MM.1S (cell line): ENCODE data around the gene CERT1.

Source experiments
- DNase-seq: peaks from one replicate; pipeline ENCODE4 v3.0.0-alpha.2; 2015
- H2AFZ ChIP-seq: fragments of 300-600 bp; sonication (generic); 2 replicates; pipeline ENCODE4 v1.6.0; 2016; ENCODE audit warnings: antibody characterized with exemption, low read length
- H3F3A ChIP-seq: fragments of 300-600 bp; sonication (generic); 2 replicates; pipeline ENCODE4 v1.6.1; 2016; ENCODE audit warnings: mild to moderate bottlenecking, antibody characterized with exemption, low read length, moderate library complexity, mixed read lengths; ENCODE audit not compliant: insufficient read depth
- H3K27ac ChIP-seq: fragments of 300-600 bp; sonication (generic); 2 replicates; pipeline ENCODE4 v1.5.1; 2016; ENCODE audit warnings: mild to moderate bottlenecking, low read length
- H3K27me3 ChIP-seq: fragments of 300-600 bp; sonication (generic); replicated peaks from 2 replicates; pipeline ENCODE4 v1.6.0; 2016; ENCODE audit warnings: low read length; ENCODE audit not compliant: insufficient read depth
- H3K36me3 ChIP-seq: fragments of 300-600 bp; sonication (generic); replicated peaks from 2 replicates; pipeline ENCODE4 v1.6.1; 2016; ENCODE audit warnings: mild to moderate bottlenecking, low read length, mixed read lengths; ENCODE audit not compliant: insufficient read depth
- H3K4me1 ChIP-seq: fragments of 300-600 bp; sonication (generic); 2 replicates; pipeline ENCODE4 v1.6.1; 2016; ENCODE audit warnings: low read length, mixed read lengths
- H3K4me2 ChIP-seq: fragments of 300-600 bp; sonication (generic); 2 replicates; pipeline ENCODE4 v1.6.0; 2016; ENCODE audit warnings: low read depth, low read length
- H3K4me3 ChIP-seq: fragments of 300-600 bp; sonication (generic); 2 replicates; pipeline ENCODE4 v1.5.1; 2016; ENCODE audit warnings: low read length, mixed read lengths
- H3K79me2 ChIP-seq: fragments of 300-600 bp; sonication (generic); 2 replicates; pipeline ENCODE4 v1.6.1; 2016; ENCODE audit warnings: mixed run types, low read length, mixed read lengths
- H3K9ac ChIP-seq: fragments of 300-600 bp; sonication (generic); 2 replicates; pipeline ENCODE4 v1.6.1; 2016; ENCODE audit warnings: low read length, mixed read lengths
- H3K9me2 ChIP-seq: fragments of 300-600 bp; sonication (generic); replicated peaks from 2 replicates; pipeline ENCODE4 v1.6.1; 2016; ENCODE audit warnings: mild to moderate bottlenecking, low read length, mixed read lengths; ENCODE audit not compliant: insufficient read depth
- H3K9me3 ChIP-seq: fragments of 300-600 bp; sonication (generic); replicated peaks from 2 replicates; pipeline ENCODE4 v1.6.1; 2016; ENCODE audit warnings: mild to moderate bottlenecking, low read length, mixed read lengths; ENCODE audit not compliant: insufficient read depth
- H4K20me1 ChIP-seq: fragments of 300-600 bp; sonication (generic); 2 replicates; pipeline ENCODE4 v1.6.1; 2016; ENCODE audit warnings: mild to moderate bottlenecking, low read length, moderate library complexity, mixed read lengths; ENCODE audit not compliant: insufficient read depth
- CTCF ChIP-seq: fragments of 300-600 bp; sonication (generic); IDR thresholded peaks from 2 replicates; pipeline ENCODE4 v1.5.1; 2016; ENCODE audit warnings: antibody characterized with exemption, low read length, mixed read lengths
- EZH2 ChIP-seq: fragments of 300-600 bp; sonication (generic); optimal IDR thresholded peaks from 2 replicates; pipeline ENCODE3; 2017; ENCODE audit warnings: low read depth, mild to moderate bottlenecking, antibody characterized with exemption, low read length, mixed read lengths
- EZH2phosphoT487 ChIP-seq: fragments of 300-600 bp; sonication (generic); IDR thresholded peaks from 2 replicates; pipeline ENCODE4 v1.6.1; 2018; ENCODE audit warnings: antibody characterized with exemption, low read length

The CERT1 gene

GRCh38 chr5:75384218-75384617 lies 127.2 kb downstream of the CERT1 start:
- Histone ChIP-seq H4K20me1 (no peaks in the 10 kb centered on the region), H2AFZ (no peak overlapping the region), H3K4me3 (no peak overlapping the region), H3K9ac (no peak overlapping the region), H3K9me2 (no peaks in the 10 kb centered on the region), H3K9me3 (no peaks in the 10 kb centered on the region), H3K4me2 (no peak overlapping the region), H3K36me3 (0 out of 2 replicates have a peak, but pooled peaks cover 4% of the 10 kb centered on the region), H3K27me3 (no peaks in the 10 kb centered on the region), H3K27ac (no peak overlapping the region), H3F3A (no peaks in the 10 kb centered on the region), H3K79me2 (no peaks in the 10 kb centered on the region), H3K4me1 (no peaks in the 10 kb centered on the region)
- no peak for DNase-seq
- TF ChIP-seq CTCF, result no peak
- no peak for TF ChIP-seq EZH2phosphoT487
- TF ChIP-seq EZH2, result no peak

GRCh38 chr5:75381456-75381855 lies 130.0 kb downstream of the CERT1 start:
- no peak for DNase-seq
- Histone ChIP-seq H4K20me1 (no peaks in the 10 kb centered on the region), H2AFZ (no peak overlapping the region), H3K9me2 (no peaks in the 10 kb centered on the region), H3K79me2 (no peaks in the 10 kb centered on the region), H3K36me3 (0 out of 2 replicates have a peak, but pooled peaks cover 4% of the 10 kb centered on the region), H3K9me3 (no peaks in the 10 kb centered on the region), H3K9ac (no peak overlapping the region), H3K4me1 (no peaks in the 10 kb centered on the region), H3F3A (no peaks in the 10 kb centered on the region), H3K4me3 (no peak overlapping the region), H3K27ac (no peak overlapping the region), H3K4me2 (no peak overlapping the region), H3K27me3 (no peaks in the 10 kb centered on the region)
- no peak for TF ChIP-seq CTCF
- TF ChIP-seq EZH2, result no peak
- TF ChIP-seq EZH2phosphoT487, result no peak

GRCh38 chr5:75380099-75380498 lies 131.3 kb downstream of the CERT1 start:
- no peaks in the 10 kb centered on the region for H3K27me3 ChIP-seq
- H3K9ac ChIP-seq, result no peak overlapping the region
- no peak overlapping the region for H3K4me3 ChIP-seq
- no peaks in the 10 kb centered on the region for H4K20me1 ChIP-seq
- DNase-seq, result no peak
- H3K4me2 ChIP-seq, result no peak overlapping the region
- no peaks in the 10 kb centered on the region for H3K79me2 ChIP-seq
- H3K4me1 ChIP-seq, result no peaks in the 10 kb centered on the region
- no peaks in the 10 kb centered on the region for H3K9me3 ChIP-seq
- H3K36me3 ChIP-seq, result 0 out of 2 replicates have a peak, but pooled peaks cover 4% of the 10 kb centered on the region
- H3K9me2 ChIP-seq, result no peaks in the 10 kb centered on the region
- TF ChIP-seq EZH2, result no peak
- TF ChIP-seq EZH2phosphoT487, result no peak
- TF ChIP-seq CTCF, result no peak
- no peak overlapping the region for H2AFZ ChIP-seq
- no peaks in the 10 kb centered on the region for H3F3A ChIP-seq
- H3K27ac ChIP-seq, result no peak overlapping the region
